Mesangial cell (primary cell): ENCODE results near the gene GLYATL3. TPM values are rescaled to one million over a fixed set of nuclear protein-coding genes. Genes with fewer than 3 reads are reported as not detected.

ENCODE experiments used
- total RNA-seq: library from RNA; depleted of rRNA; stranded (reverse); fragments of >200 nt; gene quantifications from 2 replicates; pipeline ENCODE4 v1.2.3, GENCODE V29; 2015

The GLYATL3 gene
- total RNA-seq = not detected in 2 replicates

GRCh38 chr6:49499623-49500022 lies at the start of gene GLYATL3:
TSS of gene GLYATL3 (plus strand) at chr6:49499923. CDS start at chr6:49511991, 12,068 bp downstream.

GRCh38 chr6:49462927-49463611 lies 36.7 kb upstream of the GLYATL3 start, which contains the start of the genes CENPQ and MMUT:
TSS of gene CENPQ (plus strand) at chr6:49463370. CDS start at chr6:49470177, 6,807 bp downstream.
TSS of gene MMUT (minus strand) at chr6:49463253. CDS start at chr6:49459466, 3,787 bp downstream.

DNA sequence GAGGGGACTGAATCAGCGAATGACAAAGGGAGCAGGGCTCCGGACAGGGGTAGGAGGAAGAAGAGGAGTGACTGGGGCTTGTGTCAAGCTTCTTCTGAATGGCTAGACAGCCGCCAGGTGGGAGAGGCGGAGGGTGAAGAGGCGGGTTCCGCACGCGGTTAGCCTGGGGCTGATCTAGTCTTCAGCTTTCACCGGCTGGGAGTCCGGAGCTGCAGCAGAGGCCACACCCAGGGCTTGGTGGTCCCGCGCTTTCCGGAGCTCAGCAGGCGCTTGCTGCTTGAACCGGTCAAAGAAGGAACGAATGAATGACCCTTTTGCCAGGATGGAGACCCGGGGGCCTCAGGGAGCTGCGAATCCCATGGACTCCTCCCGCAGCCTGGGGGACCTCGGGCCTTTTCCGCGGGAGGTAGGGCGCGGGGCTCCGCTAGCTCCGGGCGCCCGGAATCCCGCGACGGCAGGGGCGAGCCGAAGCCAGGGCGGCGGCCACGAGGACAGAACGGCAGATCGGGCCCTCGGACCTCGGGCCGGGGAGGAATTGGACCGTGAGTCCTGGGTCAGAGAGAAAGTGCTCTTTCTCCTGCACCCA lies 50.9 kb downstream of the GLYATL3 start, which contains the start of gene C6orf141:
TSS of gene C6orf141 (plus strand) at position 177 of the 586 bp plus-strand sequence. CDS start at position 302, 125 bp downstream.

Other genes with a start within 250 kb of the GLYATL3 start
- 6.0 TPM in 2 replicates for gene MMUT, start 36.7 kb upstream of the GLYATL3 start, total RNA-seq
- 1.0 and 5.2 TPM in 2 replicates for gene CENPQ, start 36.6 kb upstream of the GLYATL3 start, total RNA-seq
- gene C6orf141, start 50.7 kb downstream of the GLYATL3 start, total RNA-seq = 2.3 and 9.1 TPM in 2 replicates
- not detected in 2 replicates for gene RHAG, start 136.9 kb downstream of the GLYATL3 start, total RNA-seq
- gene CRISP2, start 213.6 kb downstream of the GLYATL3 start, total RNA-seq = under 0.01 and 0.16 TPM in 2 replicates
- not detected in 2 replicates for gene CRISP3, start 244.5 kb downstream of the GLYATL3 start, total RNA-seq